ENCODE data around the gene DDX3X. TPM values are rescaled to one million over a fixed set of nuclear protein-coding genes. Genes with fewer than 3 reads are reported as not detected.

Gene DDX3X
- total RNA-seq, 1 experiment from 2014 or later: 266 TPM

GRCh38 chrX:41313419-41313818 lies 20.5 kb upstream of the DDX3X start:
- DNase-seq (ENCODE audit: low read depth, low spot score) (no peak), ATAC-seq (peak; percentile 73)
- intact Hi-C loops (cut with micrococcal nuclease; ENCODE audit: unreplicated experiment) (no loop called here), in situ Hi-C loops (cut with HindIII; ENCODE audit: low pct_unique_long_range_greater_than_20kb, low sequenced_read_pairs) (no loop called here)
- no peaks in the 10 kb centered on the region for H3K36me3 ChIP-seq (ENCODE audit: control insufficient read depth, insufficient read depth, low read length)
- H3K27ac ChIP-seq (ENCODE audit: low read length): no peak overlapping the region
- TF ChIP-seq SIN3A (IDR thresholded peaks at IDR 0.05; ENCODE audit: borderline replicate concordance, insufficient read depth, low read depth, low read length) (no peak), REST (IDR thresholded peaks at IDR 0.05; ENCODE audit: insufficient read depth in 1 of 2, low read depth in 2 of 2, low read length in 1 of 2) (no peak), POLR2AphosphoS5 (IDR thresholded peaks at IDR 0.05; ENCODE audit: low read depth, low read length) (no peak), CTCF (IDR thresholded peaks at IDR 0.05) (no peak), TCF7L2 (IDR thresholded peaks at IDR 0.05; ENCODE audit: low read depth, low read length) (no peak)
- no peak overlapping the region for H3K4me3 ChIP-seq (ENCODE audit: low read depth in 2 of 2, low read length in 2 of 2)
- CTCF ChIA-PET: no interaction called here
- H3K9me3 ChIP-seq (ENCODE audit: control insufficient read depth, insufficient read depth, low read depth, low read length): no peaks in the 10 kb centered on the region
- no TSS peak for BruUV-seq (replicated peaks)
- no peaks in the 10 kb centered on the region for H3K27me3 ChIP-seq (ENCODE audit: control insufficient read depth, insufficient read depth, low read length)
- POLR2A ChIA-PET: interaction anchor here (0.7 kb wide), 1 partner anchor 25 kb away, joined by 3 read pairs; no protein-coding TSS in a partner anchor
- no peaks in the 10 kb centered on the region for H3K4me1 ChIP-seq (ENCODE audit: control insufficient read depth, insufficient read depth, low read length)

GRCh38 chrX:41314204-41314603 lies 19.8 kb upstream of the DDX3X start:
- in situ Hi-C loops (cut with HindIII; ENCODE audit: low pct_unique_long_range_greater_than_20kb, low sequenced_read_pairs): no loop called here
- POLR2A ChIA-PET: interaction anchor here (0.7 kb wide), 1 partner anchor 24 kb away, joined by 3 read pairs; no protein-coding TSS in a partner anchor

More at GRCh38 chrX:41314204-41314603, 19.8 kb upstream of the DDX3X start:
- H3K4me1 ChIP-seq (ENCODE audit: control insufficient read depth, insufficient read depth, low read length): no peaks in the 10 kb centered on the region
- no peak overlapping the region for H3K27ac ChIP-seq (ENCODE audit: low read length)
- no peaks in the 10 kb centered on the region for H3K9me3 ChIP-seq (ENCODE audit: control insufficient read depth, insufficient read depth, low read depth, low read length)
- no peaks in the 10 kb centered on the region for H3K27me3 ChIP-seq (ENCODE audit: control insufficient read depth, insufficient read depth, low read length)
- H3K36me3 ChIP-seq (ENCODE audit: control insufficient read depth, insufficient read depth, low read length): no peaks in the 10 kb centered on the region
- TF ChIP-seq REST (IDR thresholded peaks at IDR 0.05; ENCODE audit: insufficient read depth in 1 of 2, low read depth in 2 of 2, low read length in 1 of 2): no peak
- no peak for TF ChIP-seq CTCF (IDR thresholded peaks at IDR 0.05)
- no peak for TF ChIP-seq SIN3A (IDR thresholded peaks at IDR 0.05; ENCODE audit: borderline replicate concordance, insufficient read depth, low read depth, low read length)
- intact Hi-C loops (cut with micrococcal nuclease; ENCODE audit: unreplicated experiment): no loop called here
- CTCF ChIA-PET: no interaction called here
- no peak overlapping the region for H3K4me3 ChIP-seq (ENCODE audit: low read depth in 2 of 2, low read length in 2 of 2)
- ATAC-seq (no peak), DNase-seq (ENCODE audit: low read depth, low spot score) (no peak)
- no TSS peak for BruUV-seq (replicated peaks)

Data from Panc1 (cell line).